ENCODE measurements around the gene SRBD1.

- TF ChIP-seq CTCF (IDR thresholded peaks at IDR 0.05) (no peak), POLR2A (IDR thresholded peaks at IDR 0.05) (no peak)
Measured at GRCh38 chr2:45396671-45397070, 214.4 kb downstream of the SRBD1 start.
